Stimulated activated CD4-positive, alpha-beta T cell treated with anti-CD3 and anti-CD28 coated beads, Interleukin-1b, Interleukin-23, amount 100 ng/mL, for 1 hour (primary cell): ENCODE measurements around the gene SH3RF1.

Experiments
- DNase-seq, 2 donors: peaks; one replicate each; pipeline ENCODE4 v3.0.0-alpha.2; 2020; ENCODE audit warnings: low read depth in 2 of 2

The SH3RF1 gene

DNA sequence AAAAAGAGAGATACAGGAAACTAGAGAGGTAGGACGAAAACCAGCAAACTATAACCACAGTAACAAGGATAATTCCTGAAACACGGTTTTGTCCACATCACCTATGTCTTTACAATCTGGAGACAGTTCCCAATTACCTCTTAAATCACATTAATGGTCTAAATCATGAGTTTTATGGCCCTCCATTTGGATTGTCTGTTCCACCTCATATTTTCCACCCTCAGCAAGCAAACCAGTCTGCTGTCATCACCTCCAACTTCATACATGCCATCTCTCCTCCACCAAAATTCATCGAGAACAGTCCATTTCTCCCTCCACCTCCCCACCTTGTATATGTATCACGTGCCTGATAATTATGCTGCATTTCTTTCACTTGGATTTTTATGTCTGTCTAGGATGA is 107.3 kb downstream of the SH3RF1 start:
- no peak for DNase-seq

DNA sequence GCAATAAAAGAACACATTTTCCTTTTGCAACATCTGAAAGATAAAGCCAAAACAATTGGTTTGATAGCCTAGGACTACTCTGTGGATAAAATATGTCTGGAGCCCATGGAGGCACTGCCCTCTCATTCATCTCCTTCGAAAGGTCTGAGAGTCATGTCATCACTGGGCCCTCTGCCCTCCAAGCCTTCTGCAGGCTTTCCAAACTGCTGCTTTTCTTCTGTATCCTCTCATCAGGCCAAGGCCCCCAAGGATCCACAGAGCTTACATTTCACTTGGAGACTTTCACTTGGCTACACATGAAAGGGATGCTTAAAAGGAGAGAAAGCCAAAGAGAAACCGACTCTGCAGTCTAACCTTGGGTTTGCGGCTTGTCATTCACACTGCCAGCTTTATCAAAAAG is 109.9 kb downstream of the SH3RF1 start:
- DNase-seq = no peak

DNA sequence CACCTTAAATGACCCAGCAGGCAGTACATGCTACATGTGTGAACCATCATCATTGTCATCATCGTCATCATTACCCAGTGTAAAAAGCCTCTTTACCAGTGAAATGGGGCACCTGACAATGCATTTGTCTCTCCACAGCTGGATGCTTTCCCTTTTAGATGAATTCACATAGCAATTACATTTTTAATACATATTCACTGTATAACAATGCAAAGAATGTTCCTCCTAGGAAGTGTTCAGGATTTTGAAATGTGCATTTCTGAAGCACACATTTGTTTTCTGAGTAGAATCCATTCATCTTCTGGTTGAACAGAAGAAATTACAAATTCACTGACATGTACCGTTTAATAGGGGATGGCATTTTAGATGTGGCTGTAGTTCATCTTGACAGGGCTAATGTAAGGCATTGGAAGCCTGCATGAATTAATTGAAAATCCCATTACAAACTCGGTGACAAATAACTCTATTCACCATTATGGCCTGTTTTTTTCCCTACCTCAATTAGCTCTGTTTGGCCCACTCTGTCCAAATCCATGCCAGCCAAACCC is 111.1 kb downstream of the SH3RF1 start:
- DNase-seq = no peak

DNA sequence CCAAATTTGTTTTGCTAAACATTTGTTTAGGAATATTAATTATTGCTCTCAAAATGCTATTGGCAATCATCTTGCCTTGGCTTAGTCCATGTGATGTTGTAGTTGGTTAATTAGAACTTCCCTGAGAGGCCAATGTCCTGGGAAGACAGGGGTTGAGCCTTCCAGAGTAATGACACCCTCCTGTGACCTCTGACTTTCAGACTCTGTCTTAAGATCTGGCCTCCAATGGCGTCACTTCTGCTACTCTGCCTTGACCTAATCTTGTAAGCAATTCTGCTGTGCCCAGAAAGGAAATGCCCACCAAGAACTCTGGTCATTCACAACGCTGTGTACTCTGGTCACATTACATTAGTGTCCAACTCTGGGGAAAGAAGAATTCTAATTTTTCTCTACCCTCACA is 111.9 kb downstream of the SH3RF1 start:
- DNase-seq = no peak

GRCh38 chr4:169158046-169158445 is 112.7 kb downstream of the SH3RF1 start:
- DNase-seq = no peak

DNA sequence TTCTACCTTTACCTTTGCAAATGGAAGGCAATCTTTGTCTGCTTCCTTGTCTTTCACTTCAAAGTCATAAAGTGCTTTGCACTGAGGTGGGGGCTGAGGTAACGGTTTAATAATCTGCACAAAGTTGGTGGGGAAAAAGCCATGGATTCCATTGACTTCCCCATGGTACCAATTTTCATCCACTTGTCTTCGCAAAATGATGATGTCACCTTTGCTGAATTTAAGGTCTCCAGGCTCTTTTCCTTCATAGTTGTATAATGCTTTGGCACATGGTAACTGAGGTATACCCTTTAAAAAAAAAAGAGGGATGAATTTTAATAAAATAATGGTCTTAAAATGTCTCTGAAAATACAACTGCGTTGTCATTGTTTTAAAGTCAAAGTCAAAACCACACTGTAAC is 114.4 kb downstream of the SH3RF1 start:
- DNase-seq = no peak

DNA sequence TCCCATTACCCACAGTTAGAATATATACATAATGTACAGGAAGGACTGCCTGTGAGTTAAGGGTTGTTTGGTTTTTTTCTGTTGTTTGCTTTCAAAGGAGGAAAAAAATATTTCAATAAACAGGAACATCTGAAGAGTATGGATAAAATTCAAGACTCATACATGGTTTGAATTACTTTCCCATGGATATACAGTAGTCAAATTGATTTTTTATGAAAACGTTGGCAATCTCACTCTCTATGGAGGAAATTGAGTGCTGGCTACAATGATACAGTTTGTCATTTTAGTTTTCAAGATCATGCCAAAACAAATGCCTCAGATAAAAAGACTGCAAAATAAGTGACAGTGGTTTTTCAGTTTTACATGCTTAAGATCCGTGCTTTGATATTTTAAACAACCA is 116.6 kb downstream of the SH3RF1 start:
- no peak for DNase-seq

DNA sequence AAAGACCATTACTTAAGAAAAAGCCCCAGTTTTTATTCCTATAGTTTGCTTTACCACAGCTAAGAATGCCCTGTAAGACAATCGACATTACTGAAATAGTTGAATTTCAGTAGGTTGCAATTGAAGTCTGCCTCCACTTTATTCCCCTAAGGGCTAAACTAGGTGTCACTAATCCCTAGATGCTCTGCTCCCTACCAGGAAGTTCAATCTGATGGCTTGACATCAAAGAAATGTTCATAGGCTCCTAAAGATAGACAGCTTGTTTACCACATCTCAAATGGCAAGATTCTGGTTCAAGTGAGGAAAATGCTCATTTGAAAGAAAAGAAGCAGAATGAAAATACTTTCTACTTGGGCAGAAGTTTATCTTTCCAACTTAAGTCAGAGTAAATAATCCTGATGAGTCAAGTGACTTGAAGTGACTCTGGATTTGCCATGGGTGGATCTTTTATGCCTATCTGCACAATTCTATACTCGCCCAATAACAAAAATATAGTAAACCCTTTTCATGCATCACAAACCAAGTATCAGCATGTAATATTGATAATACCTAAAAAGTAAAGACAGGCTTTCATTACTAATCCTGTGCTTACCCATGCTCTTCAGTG is 117.2 kb downstream of the SH3RF1 start:
- no peak for DNase-seq

DNA sequence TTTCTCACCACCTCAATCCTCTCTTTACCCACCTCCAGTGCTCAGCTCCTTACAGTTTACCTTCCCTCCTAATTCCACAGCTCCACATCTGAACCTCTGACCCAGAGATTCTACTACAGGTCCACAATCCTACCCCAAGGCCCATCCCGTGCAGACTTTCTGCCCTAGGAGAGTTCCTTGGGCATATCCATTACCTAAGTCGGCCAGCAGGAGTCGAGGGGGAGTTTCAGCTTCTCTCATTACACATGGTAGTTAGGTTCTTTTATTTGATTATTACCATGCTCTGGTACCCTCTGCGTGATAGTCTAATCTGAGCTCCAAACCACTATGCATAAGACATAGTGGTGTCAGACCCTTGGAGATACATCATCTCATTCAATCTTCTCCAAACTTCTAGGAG is 117.9 kb downstream of the SH3RF1 start:
- no peak for DNase-seq

GRCh38 chr4:169152098-169152497 is 118.7 kb downstream of the SH3RF1 start:
- no peak for DNase-seq

- no peak for DNase-seq
These were observed 119.1 kb downstream of the SH3RF1 start for GRCh38 chr4:169151671-169152070.

DNA sequence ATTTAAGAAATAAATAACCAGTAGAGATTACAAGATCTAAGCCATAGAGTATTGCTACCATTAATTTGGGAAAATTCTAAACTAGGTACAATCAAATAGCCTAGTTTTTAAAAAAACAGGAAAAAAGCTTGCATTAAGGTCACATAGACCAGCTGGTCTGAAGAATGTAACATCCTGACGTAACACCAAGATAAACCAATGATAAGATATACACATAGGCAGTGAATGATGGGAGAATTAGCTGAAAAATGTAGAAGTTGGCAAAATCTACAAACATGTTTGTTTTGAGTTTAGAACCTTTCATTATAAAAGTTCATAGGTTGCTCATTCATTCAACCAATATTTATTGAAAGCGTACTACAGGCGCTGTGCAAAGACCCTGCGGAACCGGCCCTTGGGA is 120.0 kb downstream of the SH3RF1 start:
- no peak for DNase-seq

- no peak for DNase-seq
These were observed 121.9 kb downstream of the SH3RF1 start for GRCh38 chr4:169148885-169149284.

- no peak for DNase-seq
These were observed 123.6 kb downstream of the SH3RF1 start for GRCh38 chr4:169147191-169147590.

- DNase-seq = no peak
These were observed 126.6 kb downstream of the SH3RF1 start for GRCh38 chr4:169144061-169144600.

DNA sequence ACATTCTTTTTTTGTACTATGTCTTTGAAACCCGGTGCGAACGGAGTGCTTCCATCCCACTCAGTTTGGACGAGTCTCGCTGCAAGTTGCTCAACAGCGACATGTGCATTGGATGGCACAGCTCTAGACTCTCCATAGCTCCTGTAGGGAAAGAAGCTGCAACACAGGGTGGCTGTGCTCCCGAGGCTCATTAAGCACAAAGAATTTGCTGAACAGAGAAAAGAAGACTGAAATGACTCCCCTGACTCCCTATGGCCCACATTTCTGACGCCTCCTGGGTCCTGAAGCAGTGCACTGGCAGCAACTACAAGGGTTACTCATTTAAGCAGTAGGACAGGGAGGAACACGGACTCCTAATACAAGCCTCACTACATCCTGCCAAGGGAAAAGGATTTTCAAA is 127.4 kb downstream of the SH3RF1 start:
- DNase-seq = no peak

- DNase-seq = no peak
These were observed 127.8 kb downstream of the SH3RF1 start for GRCh38 chr4:169142906-169143305.

GRCh38 chr4:169142391-169142790 is 128.4 kb downstream of the SH3RF1 start:
- no peak for DNase-seq

GRCh38 chr4:169139021-169139420 is 131.7 kb downstream of the SH3RF1 start:
- DNase-seq = no peak

- DNase-seq = no peak
These were observed 133.2 kb downstream of the SH3RF1 start for GRCh38 chr4:169137558-169137920.

GRCh38 chr4:169136796-169137557 is 133.8 kb downstream of the SH3RF1 start:
- no peak for DNase-seq

- DNase-seq = no peak
These were observed 134.4 kb downstream of the SH3RF1 start for GRCh38 chr4:169136330-169136729.

GRCh38 chr4:169135776-169136175 is 135.0 kb downstream of the SH3RF1 start:
- DNase-seq = no peak
